ENCODE results near the gene CLDN9.

The CLDN9 gene

DNA sequence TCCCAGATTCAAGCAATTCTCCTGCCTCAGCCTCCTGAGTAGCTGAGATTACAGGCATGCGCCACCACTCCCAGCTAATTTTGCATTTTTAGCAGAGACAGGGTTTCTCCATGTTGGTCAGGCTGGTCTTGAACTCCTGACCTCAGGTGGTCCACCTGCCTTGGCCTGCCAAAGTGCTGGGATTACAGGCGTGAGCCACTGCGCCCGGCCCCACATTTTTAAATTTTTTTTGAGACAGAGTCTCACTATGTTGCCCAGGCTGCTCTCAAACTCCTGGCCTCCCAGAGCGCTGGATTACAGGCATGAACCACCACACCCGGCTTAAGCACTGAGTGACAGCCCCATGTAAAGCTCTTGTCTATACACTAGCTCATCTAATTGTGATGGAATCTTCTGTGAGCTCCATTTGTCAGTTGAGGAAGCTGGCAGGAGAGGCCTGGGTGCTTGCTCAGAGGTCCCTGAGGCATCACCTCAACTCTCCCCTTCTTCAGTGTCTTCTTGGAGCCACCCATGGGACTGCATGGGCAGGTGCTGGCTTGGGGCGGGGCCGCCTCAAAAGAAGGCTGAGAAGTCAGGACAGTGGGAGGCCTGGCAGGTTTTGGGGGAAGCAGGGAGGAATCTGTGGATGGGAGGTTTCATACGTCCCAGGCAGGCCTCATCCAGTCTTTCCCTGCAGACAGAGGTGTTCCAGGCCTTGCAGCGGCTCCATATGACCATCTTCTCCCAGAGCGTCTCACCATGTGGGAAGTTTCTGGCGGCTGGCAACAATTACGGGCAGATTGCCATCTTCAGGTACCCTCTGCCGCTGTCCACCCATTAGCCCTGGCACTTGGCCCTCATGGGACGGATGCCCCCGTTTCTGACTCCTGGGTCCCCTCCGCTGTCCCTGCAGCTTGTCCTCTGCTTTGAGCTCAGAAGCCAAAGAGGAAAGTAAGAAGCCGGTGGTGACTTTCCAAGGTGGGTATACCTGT, 12.6 kb downstream of the CLDN9 start:
- peak overlapping the region in 5 of 10 experiments; percentile 68 to 82 (median 73); a peak in 5 of 20 replicates for H3K4me3 ChIP-seq
- H4K20me1 ChIP-seq = peaks cover 0 to 94% (median 89%) of the 10 kb centered on the region in 11 experiments; a peak in 21 of 22 replicates
- peak overlapping the region; percentile 95 to 100 (median 99) for H3K4me2 ChIP-seq
- peaks cover 55 to 84% (median 77%) of the 10 kb centered on the region in 10 experiments for H3K4me1 ChIP-seq
- H3K27ac ChIP-seq = no peak overlapping the region
- peaks cover 20 to 28% (median 23%) of the 10 kb centered on the region in 11 experiments for H3K36me3 ChIP-seq
- TF ChIP-seq Cebpa-rat (IDR thresholded peaks at IDR 0.05) = no peak
- peaks cover 21 to 40% (median 34%) of the 10 kb centered on the region in 11 experiments for H3K27me3 ChIP-seq
- no peaks in the 10 kb centered on the region for H3K9me3 ChIP-seq (replicated peaks in 1 of 11)
- peak overlapping the region in 4 of 11 experiments; percentile 35 to 94 (median 38); a peak in 4 of 22 replicates for H3K9ac ChIP-seq

DNA sequence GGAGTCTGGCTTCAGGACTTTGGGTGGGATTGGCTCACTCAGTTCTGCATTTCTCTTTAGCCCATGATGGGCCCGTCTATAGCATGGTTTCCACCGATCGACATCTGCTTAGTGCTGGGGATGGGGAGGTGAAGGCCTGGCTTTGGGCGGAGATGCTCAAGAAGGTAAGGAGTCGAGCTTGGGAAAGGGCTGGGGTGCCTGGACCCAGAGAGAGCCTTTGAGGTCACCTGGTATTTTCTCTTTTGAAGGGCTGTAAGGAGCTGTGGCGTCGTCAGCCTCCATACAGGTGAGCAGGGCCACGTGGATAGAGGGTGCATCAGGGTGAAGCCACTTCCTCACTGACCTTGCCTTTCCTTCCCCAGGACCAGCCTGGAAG, 13.3 kb downstream of the CLDN9 start:
- Histone ChIP-seq H3K4me2 (no peak overlapping the region), H4K20me1 (peaks cover 0 to 94% (median 91%) of the 10 kb centered on the region in 11 experiments; a peak in 21 of 22 replicates), H3K4me1 (peaks cover 55 to 78% (median 71%) of the 10 kb centered on the region in 10 experiments), H3K27ac (no peak overlapping the region), H3K9me3 (replicated peaks in 1 of 11) (no peaks in the 10 kb centered on the region), H3K9ac (0 out of 22 replicates have a peak overlapping the region, but pooled peaks of 3 of the 11 experiments have one; percentile 23 to 41 (median 36)), H3K36me3 (peaks cover 20 to 28% (median 23%) of the 10 kb centered on the region in 11 experiments), H3K27me3 (peaks cover 28 to 40% (median 34%) of the 10 kb centered on the region in 11 experiments), H3K4me3 (no peak overlapping the region)
- no peak for TF ChIP-seq Cebpa-rat (IDR thresholded peaks at IDR 0.05)

DNA sequence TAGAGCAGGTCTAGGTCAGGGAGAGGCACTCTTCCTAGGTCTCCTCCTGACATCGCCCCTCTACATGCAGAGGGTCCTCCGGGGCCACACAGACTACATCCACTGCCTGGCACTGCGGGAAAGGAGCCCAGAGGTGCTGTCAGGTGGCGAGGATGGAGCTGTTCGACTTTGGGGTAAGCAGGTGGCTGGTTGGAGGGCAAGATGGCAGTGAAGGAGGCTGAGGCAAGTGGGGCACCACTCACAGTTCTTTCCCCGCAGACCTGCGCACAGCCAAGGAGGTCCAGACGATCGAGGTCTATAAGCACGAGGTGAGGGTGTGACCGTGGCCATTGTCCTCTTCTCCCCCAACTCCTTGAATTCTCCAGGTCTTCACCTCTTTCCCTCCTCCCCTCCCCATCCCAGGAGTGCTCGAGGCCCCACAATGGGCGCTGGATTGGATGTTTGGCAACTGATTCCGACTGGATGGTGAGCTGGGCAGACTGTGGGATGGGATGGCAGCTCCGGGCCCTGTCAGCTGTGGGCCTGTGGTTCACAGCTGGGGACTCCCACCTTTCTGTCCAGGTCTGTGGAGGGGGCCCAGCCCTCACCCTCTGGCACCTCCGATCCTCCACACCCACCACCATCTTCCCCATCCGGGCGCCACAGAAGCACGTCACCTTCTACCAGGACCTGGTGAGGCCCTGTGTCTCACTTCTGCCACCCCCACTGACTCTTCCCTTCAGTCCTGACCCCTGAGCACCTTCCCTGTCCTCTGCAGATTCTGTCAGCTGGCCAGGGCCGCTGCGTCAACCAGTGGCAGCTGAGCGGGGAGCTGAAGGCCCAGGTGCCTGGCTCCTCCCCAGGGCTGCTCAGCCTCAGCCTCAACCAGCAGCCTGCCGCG, 14.1 kb downstream of the CLDN9 start:
- Histone ChIP-seq H3K27ac (no peak overlapping the region), H3K4me3 (no peak overlapping the region), H3K4me1 (peaks cover 48 to 69% (median 62%) of the 10 kb centered on the region in 10 experiments), H3K27me3 (peaks cover 36 to 41% (median 37%) of the 10 kb centered on the region in 11 experiments), H3K36me3 (peaks cover 20 to 28% (median 23%) of the 10 kb centered on the region in 11 experiments), H4K20me1 (peaks cover 0 to 92% (median 87%) of the 10 kb centered on the region in 11 experiments; a peak in 21 of 22 replicates), H3K9ac (no peak overlapping the region; a peak in 1 of 22 replicates), H3K9me3 (replicated peaks in 1 of 11) (no peaks in the 10 kb centered on the region), H3K4me2 (peak overlapping the region in 6 of 11 experiments; percentile 74 to 87 (median 83); a peak in 9 of 22 replicates)
- TF ChIP-seq Cebpa-rat (IDR thresholded peaks at IDR 0.05) = no peak

DNA sequence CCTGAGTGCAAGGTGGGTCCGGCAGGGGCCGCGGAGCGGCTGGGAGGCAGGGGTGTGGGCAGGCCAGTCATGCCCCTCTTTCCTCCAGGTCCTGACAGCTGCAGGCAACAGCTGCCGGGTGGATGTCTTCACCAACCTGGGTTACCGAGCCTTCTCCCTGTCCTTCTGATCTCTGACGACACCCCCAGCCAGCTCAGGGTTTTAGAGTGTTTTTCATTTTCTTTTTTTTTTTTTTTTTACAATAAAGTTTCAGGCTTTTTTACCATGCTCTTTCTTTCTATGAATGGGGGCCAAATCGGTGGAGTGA, 14.7 kb downstream of the CLDN9 start:
- Histone ChIP-seq H3K4me1 (peaks cover 42 to 63% (median 56%) of the 10 kb centered on the region in 10 experiments), H3K27ac (no peak overlapping the region), H3K4me2 (peak overlapping the region in 9 of 11 experiments; percentile 74 to 87 (median 82); a peak in 14 of 22 replicates), H3K9ac (peak overlapping the region in 1 of 11 experiments; percentile 57; a peak in 3 of 22 replicates), H3K9me3 (replicated peaks in 1 of 11) (no peaks in the 10 kb centered on the region), H3K27me3 (peaks cover 42 to 47% (median 43%) of the 10 kb centered on the region in 11 experiments), H4K20me1 (peaks cover 0 to 89% (median 81%) of the 10 kb centered on the region in 11 experiments; a peak in 20 of 22 replicates), H3K36me3 (peaks cover 20 to 28% (median 23%) of the 10 kb centered on the region in 11 experiments), H3K4me3 (no peak overlapping the region)
- TF ChIP-seq Cebpa-rat (IDR thresholded peaks at IDR 0.05) = no peak

DNA sequence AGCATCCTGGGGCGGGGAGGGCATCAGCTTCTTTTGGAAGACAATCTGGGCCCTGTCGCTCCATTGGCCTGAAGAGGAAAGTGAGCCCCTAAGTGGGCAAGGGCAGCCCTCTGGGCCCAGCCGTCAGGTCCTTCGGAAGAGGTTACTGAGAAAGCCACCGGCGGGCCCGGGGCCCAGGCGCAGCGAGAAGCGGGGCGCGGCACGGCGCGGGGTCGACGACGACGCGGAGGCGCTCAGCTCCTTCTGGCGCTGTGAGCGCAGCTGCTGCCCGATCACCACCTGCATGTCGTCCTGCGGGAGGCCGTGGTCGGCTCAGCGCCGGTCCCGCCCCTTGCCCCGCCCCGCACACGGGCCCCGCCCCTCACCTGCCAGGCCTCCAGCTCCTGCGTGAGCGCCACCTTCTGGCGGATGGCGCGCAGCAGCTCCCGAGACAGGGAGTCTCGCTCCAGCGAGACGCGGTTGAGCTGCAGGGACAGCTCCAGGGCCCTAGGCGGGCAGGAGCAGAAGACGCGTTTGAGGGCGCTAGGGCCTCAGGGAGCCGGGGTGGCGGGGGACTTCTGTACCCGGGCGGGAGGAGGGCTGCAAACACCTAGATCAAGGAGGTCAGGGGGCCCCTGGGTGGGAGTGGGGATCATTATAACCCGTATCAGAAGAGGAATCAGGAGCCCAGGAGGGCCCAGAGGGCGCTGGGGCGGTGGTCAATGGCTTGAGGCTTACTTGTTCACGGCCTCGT, 15.4 kb downstream of the CLDN9 start:
- peaks cover 20 to 28% (median 23%) of the 10 kb centered on the region in 11 experiments for H3K36me3 ChIP-seq
- H3K9me3 ChIP-seq (replicated peaks in 1 of 11) = no peaks in the 10 kb centered on the region
- no peak for TF ChIP-seq Cebpa-rat (IDR thresholded peaks at IDR 0.05)
- H3K4me1 ChIP-seq = peaks cover 35 to 56% (median 49%) of the 10 kb centered on the region in 10 experiments
- H3K9ac ChIP-seq = peak overlapping the region in 4 of 11 experiments; percentile 20 to 57 (median 36); a peak in 4 of 22 replicates
- H4K20me1 ChIP-seq = peaks cover 0 to 84% (median 74%) of the 10 kb centered on the region in 11 experiments; a peak in 20 of 22 replicates
- H3K4me2 ChIP-seq = peak overlapping the region; percentile 71 to 87 (median 82)
- peaks cover 49 to 54% (median 50%) of the 10 kb centered on the region in 11 experiments for H3K27me3 ChIP-seq
- H3K4me3 ChIP-seq = peak overlapping the region in 5 of 10 experiments; percentile 14 to 29 (median 25); a peak in 4 of 20 replicates
- H3K27ac ChIP-seq = no peak overlapping the region; a peak in 1 of 22 replicates

DNA sequence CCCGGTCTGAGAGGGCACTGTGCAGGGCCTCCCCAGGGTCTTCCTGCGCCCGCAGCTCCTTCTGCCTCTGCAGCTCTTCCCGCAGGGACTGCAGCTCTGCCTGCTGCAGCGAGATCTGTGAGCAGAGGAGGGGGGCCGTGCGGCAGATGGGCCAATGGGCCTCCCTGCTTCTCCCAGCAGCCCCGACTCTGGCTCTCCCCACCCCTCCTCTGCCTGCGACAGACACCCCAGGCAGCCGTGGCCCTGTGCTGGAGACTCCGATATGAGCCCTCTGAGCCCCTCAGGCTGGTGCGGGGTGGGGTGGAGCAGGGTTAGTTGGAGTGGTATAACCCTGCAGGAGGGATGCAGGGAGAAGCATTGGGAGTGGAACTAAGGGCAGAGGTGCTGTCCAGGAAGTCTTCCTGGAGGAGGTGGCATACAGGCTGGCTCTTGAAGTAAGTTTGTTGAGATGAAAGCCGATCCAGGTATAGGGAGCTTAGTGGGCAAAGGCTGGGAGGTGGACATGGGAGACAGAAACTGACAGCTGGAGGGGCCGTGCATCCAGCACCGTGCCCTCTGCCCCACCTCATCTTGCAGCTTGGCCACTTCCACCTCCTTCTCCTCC, 16.1 kb downstream of the CLDN9 start:
- no peak overlapping the region for H3K9ac ChIP-seq
- H3K27me3 ChIP-seq = peaks cover 56 to 61% (median 56%) of the 10 kb centered on the region in 11 experiments
- TF ChIP-seq Cebpa-rat (IDR thresholded peaks at IDR 0.05) = no peak
- peak overlapping the region; percentile 57 to 87 (median 79) for H3K4me2 ChIP-seq
- H3K27ac ChIP-seq = no peak overlapping the region
- H4K20me1 ChIP-seq = peaks cover 0 to 85% (median 70%) of the 10 kb centered on the region in 11 experiments; a peak in 20 of 22 replicates
- H3K4me3 ChIP-seq = peak overlapping the region in 3 of 10 experiments; percentile 29 to 51 (median 41); a peak in 4 of 20 replicates
- no peaks in the 10 kb centered on the region for H3K9me3 ChIP-seq (replicated peaks in 1 of 11)
- peaks cover 20 to 28% (median 23%) of the 10 kb centered on the region in 11 experiments for H3K36me3 ChIP-seq
- peaks cover 32 to 50% (median 43%) of the 10 kb centered on the region in 10 experiments for H3K4me1 ChIP-seq

DNA sequence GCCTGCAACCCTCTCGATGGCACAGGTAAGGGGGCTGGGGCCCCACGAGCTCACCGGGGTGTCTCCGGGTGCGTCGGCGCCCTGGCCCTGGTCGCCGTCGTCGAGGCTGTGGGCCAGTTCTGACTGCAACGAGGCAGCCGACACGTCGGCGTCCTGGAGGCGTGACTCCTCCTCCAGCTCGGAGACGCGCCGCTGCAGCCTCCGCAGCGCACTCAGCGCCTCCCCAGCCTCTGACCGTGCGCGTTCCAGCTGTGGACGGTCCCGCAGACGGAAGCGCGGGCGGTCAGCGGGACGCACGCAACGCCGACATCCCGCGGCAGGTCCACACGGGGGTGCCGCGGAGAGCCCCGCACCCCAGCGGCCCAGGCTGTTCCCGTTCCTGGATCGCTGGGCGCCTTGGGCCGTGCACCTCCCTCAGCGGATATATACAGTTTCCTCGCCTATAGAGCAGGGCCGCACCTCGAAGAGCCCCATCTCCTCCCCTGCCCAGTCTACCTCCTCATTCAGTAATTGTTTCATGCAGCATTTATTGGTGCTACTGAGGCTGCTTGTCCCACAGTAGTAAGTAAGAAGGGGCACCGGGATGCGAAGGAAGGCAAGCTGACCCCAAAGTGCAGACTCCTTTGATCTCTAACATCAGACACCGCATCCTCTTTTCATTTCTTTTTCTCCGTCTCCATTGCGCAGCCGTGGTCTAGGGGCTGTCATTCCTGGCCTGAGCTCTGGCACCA, 16.9 kb downstream of the CLDN9 start:
- Histone ChIP-seq H3K9ac (peak overlapping the region in 1 of 11 experiments; percentile 33; a peak in 1 of 22 replicates), H4K20me1 (peaks cover 0 to 85% (median 66%) of the 10 kb centered on the region in 11 experiments; a peak in 20 of 22 replicates), H3K4me3 (peak overlapping the region in 8 of 10 experiments; percentile 20 to 51 (median 38); a peak in 12 of 20 replicates), H3K4me2 (peak overlapping the region; percentile 57 to 87 (median 76); a peak in 21 of 22 replicates), H3K36me3 (peaks cover 20 to 28% (median 23%) of the 10 kb centered on the region in 11 experiments), H3K4me1 (peaks cover 28 to 47% (median 40%) of the 10 kb centered on the region in 10 experiments), H3K27me3 (peaks cover 64 to 69% (median 65%) of the 10 kb centered on the region in 11 experiments), H3K27ac (no peak overlapping the region), H3K9me3 (replicated peaks in 1 of 11) (no peaks in the 10 kb centered on the region)
- no peak for TF ChIP-seq Cebpa-rat (IDR thresholded peaks at IDR 0.05)

Measured in BLaER1 treated with 17β-estradiol and CSF1 and Interleukin-3, amounts not matched to agents 10 nM and 100 nM (cell line).